ENCODE data around the gene CAMTA1.

Gene CAMTA1

DNA sequence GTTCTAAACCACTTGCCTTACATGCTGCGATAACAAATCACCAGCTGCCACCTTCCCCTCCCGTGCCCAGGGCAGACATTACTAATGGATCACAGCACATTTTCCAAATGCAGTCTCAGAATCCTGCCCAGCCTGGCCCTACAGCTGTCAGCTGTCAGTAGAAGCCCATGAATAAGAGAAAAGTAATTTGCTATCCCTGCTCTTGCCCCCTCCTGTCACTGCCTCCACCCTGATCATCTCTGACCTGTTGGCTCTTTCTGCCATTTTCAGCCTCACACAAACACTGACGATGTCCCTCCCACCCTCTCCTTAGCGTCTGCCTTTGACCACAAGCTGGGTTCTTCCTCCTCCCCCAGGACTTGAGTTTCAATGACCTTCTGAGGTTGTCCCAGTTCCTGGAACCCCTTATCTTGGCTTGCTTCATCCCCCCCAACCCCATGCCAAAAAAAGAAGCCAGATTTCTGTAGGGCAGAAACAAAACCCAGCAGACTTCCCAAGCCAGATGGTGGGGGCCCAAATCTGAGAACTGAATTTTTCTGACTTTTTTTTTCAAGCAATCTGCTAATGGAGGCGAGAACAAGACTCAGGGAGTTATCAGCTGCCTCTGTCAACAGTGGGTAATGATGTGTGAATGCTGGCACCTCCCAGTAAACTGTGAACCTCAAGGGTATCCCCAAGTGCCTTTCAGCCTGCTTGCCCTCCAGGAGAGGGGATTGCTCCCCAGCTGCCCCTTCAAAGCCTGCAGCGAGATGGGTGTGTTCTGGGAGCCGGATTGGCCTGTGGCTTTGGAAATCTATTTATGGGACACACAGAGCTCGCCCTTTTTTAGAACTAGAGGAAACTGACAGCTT lies 769.4 kb downstream of the CAMTA1 start:
- no peak for DNase-seq (ENCODE audit: low read depth in 3 of 3)

DNA sequence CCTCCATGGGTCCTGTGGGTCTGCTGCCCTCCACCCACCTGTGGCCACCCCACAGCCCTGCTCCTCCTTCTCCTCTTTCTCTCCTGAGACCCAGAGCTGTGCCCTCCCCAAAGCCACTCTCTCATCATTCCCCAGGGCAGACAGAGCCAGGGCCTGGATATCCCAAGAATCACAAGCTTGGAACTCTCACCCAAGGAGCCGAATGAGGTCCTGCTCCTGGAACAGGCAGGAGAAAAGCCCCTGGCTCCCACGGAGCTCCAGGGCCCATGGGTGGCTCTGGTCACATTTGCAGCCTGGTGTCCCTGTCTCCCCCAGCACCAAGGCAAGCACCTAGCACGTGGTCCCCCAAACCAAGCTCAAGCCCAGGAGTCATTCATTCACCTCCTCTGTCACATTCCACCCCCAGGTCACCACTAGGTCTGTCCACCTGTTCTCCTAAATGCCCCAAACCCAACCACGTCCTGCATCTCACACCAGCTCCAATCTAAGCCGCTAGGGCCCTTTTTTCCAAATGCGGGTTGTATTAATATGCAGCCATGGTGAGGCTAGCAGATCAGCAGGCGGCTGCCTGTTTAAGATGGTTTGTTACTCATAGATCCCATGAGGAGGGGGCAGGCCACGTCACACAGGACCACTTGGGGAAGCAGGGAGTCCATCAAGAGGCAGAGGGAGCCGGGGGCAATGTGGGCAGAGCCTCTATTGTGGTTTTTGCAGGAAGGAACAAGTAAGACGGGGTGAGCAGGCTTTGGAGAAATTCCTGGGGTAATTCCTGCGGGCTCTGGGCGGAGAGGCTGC lies 770.3 kb downstream of the CAMTA1 start:
- DNase-seq (ENCODE audit: low read depth in 3 of 3), result no peak

DNA sequence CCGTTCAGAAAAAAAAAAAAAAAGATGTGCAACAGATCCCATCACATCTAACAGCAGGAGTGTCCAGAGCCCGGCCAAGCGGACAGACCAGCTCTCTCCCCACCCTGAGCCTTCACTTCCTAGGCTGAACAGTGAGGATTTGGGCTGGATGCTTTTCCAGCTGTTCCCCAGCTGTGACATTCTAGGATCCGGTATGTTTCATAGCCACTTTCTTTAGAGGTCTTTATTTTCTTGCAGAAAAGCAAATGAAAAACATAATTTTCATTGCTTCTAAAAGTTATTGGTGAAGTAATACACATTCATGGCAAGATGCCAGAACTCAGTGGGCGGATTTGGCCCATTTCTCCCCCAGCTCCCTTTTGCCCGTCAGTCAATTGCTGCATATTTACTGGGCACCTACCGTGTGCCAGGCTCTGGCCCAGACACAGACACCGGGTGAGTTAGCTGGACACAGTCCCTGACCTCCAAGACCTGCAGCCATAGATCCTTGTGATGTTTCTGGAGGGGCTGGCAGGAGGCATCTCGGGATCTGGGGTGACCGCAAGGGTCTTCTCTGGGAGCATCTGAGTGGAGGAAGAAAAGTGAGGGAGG lies 772.1 kb downstream of the CAMTA1 start:
- no peak for DNase-seq (ENCODE audit: low read depth in 3 of 3)

DNA sequence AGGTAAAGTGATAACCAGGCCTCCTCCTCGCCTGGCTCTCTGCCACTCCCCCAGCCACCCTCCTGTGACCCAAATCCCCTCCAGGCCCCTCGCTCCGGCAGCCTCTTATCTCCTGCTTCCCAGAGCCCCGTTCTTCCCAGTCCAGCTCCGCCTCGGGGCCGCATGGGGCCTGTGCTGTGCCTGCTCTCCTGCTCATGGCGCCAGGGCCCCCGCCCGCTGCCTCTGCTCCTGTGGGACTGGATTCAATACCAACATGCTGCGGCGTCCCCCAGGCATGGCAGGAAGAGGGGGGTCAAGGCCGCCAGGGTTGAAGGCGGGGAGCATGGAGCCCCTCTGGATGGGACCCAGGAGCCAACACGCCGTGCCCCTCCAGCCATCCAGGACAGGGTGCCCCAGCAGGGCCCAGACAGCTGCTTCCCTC lies 772.8 kb downstream of the CAMTA1 start:
- no peak for DNase-seq (ENCODE audit: low read depth in 3 of 3)

DNA sequence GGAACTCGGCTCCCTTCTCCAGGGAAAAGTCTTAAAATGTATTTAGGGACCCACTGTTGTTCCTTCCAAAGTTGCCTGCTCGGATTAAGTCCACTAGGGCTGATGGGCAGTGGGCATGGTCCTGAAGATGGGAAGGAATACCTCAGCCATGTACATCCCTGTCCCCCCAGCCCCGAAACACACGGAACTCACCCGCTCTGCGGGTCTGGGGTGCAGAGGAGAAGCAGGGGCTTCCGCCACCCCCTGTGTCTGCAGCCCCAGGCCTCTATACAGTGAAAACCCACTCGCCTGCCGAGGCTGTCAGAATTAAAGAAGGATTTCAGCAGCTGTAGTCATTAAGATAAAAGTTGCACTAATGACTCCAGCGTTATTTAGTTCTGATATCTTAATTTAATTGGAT lies 773.2 kb downstream of the CAMTA1 start:
- DNase-seq (ENCODE audit: low read depth in 3 of 3), result no peak

DNA sequence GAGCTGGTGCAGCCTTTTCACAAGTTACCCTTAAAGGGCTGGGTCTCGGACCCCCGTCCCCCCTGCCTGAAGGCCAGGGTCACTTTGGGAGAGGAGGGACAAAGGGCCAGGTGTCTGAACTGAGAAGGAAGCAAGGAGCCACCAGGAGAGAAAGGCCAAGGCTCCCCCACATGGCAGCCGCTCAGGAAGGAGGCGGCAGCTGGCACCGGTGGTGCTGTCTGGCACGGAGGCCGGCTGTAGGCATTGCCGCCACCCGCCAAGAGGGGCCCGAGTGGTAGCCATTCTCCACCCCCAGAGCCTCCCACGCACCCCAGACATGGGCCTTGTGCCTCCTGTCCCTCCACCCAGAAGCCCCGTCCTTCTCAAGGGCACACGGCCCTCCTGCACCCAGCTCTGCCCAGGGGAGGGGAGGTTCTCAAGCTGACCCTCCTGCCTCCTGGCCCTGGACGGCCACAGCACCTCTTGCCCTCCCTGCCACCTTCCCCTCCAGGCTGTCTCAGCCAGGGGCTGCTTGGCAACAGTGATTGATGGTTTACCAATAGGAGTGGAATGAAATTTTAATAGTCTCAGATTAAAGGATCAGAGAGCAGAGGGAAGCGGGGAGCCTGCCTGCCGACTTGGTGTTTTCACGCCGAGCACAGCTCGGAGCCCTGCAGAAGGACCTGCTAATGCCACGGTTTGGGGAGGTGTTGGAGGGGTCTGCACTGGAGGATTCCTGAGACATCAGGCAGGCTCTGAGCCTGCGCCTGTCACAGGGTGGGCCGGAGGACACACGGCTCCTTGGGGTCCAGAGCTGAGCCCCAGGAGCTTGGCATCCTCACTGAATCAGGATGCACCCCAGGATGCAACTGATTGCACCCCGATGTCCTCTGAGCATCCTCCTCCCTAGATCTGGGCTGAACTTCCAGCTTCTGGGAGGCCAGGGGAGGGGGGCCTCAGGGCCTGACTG lies 773.9 kb downstream of the CAMTA1 start:
- DNase-seq (ENCODE audit: low read depth in 3 of 3), result no peak

DNA sequence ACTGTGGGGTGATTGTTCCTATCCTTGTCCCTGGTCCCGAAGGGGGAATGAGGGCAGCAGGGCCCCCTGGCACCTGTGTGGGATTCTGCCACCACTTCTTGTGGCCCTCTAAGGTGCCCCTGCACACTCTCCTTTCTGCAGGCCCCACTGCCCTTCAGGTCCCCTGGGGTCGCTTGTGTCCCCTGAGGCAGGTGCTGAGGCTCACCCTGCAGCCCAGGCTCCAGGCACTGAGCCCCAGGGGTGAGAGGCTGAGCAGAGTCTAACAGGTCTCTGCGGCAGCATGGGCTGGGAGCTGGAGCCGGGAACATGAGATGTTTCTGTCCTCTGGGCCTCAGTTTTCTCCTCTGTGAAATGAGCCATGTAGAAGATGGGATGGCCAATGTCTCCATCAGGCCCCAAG lies 774.9 kb downstream of the CAMTA1 start:
- no peak for DNase-seq (ENCODE audit: low read depth in 3 of 3)

DNA sequence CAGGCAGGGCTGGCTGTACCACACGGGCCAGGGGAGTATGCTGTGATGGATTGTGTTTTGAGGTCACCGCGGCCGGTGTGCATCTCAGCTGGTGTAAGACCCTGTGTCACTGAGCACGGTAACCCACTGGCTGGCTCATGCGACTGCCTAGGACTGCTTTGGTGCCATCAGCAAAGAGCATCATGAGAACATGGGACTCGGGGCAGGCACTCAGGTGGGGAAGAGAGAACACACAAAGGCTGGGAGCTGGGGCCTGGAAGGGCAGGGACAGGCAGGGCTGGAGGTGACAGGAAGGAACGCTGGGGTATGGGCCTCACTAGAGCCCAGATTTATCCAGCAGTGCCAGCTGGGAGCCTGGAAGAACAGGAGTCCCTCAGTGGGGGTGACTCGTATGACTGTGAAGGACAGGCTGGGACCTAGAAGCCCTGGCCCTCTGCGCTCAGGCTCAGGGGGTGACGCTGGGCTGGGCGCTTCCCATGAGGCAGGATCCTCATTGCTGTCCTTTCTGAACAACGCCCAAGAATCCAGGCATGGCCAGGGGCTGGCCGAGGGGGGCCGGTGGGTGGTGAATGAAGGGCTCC lies 775.4 kb downstream of the CAMTA1 start:
- DNase-seq (ENCODE audit: low read depth in 3 of 3), result no peak

DNA sequence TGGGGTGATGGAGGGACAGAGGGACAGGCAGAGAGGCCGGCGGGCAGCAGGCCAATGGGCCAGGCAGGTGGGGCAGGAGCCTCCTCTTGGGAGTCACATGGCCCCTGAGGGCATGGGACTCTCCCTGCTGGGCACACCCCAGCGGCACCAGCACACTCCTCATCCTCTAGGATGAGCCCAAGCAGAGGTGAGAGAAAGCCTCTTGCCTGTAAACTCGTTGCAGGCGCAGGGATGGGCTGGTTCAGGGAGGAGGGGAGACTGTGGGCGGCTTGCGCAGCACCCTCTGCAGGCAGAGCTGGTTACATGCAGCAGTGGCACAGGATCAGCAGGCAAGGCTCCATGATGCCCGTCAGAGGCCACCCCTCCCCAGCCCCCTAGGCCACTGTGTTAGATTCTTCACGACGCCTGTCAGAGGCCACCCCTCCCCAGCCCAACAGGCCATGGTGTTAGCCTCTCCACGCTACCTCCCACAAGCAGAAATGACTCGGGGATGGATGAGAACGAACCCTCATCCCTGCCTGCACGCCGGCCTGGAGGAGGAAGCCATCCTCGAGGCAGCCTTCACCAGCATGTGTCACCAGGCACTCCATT lies 776.2 kb downstream of the CAMTA1 start:
- peak in 1 of 3 donors; percentile 14 for DNase-seq (ENCODE audit: low read depth in 3 of 3)

DNA sequence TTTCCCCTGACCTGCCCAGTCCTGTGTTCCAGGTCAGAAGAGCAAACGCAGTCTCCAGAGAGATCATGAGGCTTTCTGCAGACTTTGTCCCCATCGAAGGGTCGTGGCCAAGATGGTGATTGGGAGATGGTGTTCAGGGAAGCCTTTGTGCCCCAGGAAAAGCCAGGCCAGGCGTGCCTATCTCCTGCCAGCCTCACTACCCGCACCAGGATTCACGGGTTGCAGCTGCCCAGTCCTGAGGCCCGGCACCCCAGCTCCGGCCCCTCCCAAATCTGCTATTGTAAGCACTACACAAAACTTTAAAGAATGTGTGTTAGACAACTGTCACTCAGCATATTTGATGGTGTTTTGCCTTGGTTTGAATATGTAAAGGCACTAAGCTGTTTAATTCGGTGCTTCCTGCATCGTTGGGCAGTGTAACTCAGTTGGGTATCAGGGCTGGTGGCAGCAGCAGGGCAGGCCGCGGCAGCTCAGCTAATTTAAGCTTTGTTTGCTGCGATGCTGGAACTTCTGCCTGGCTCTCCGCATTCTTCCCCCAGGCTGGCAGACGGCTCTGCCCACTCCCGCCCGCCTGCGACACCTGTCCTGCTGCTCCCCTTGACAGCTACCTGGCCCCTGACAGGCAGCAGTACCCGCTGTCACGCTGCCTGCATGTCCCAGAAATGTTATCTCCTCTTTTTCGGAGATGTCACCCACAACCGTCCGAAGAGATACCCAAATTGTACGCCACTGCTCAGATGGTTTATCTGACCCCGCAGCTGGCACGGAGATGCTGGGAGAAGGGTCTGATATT lies 776.9 kb downstream of the CAMTA1 start:
- no peak for DNase-seq (ENCODE audit: low read depth in 3 of 3)

DNA sequence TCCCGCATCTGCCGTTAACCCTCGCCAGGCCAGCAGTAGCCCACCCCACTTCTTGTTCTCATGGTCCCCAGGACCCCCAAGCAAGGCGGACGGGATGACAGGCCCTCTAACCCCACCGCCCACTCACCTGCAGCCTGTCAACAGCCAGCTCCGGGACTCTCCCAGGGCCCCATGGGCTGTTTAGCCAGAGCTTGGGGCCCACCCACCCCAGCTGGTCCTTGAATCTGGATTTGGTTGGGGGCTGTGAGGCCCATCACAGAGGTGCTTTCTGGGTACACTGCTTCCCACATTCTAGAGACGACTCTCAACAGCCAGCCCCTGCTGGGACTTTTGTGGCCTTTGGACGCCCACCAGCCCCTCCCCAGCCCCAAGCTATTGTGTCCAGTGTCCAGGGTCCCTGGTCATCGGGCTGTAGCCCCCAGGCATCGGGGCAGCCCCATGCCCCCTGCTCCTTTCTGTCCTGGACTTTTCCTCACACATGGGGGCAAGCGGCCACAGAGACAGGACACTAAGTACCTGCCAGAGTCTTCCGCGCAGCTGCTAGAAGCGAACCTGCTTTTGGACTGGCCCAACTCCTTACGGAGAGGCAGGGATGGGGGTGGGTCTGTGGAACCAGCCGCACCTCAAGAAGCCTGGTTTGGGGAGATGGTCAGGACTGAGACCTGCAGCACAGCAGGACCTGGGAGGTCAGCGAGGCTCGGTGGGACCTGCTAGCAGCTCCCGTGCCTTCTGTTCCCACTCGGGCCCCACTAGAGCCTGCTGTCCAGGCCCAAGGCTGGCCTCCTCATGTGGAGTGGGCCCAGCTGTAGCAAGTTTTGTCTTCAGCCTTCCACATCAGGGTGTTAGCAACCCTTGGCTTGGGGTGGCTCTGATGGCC lies 777.7 kb downstream of the CAMTA1 start:
- no peak for DNase-seq (ENCODE audit: low read depth in 3 of 3)

DNA sequence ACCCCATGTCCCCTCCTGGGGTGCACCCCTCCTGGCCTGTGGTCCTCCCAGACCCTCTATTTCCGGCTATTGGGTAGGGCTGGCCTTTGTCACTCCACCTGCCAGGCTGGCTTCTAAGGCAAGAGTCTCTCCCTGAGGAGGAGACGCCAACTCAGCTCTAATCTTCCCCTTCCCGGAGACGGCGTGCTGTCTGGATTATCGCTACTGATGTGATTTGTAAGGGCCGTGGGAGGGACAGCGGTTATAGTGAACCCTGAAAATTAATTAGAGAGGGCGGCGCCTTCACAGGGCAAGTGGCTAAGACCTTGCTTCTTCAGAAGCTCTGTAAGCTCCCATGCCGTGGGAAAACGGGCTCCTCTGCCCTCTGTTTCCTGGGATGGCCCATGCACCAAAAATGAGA lies 778.9 kb downstream of the CAMTA1 start:
- no peak for DNase-seq (ENCODE audit: low read depth in 3 of 3)

DNA sequence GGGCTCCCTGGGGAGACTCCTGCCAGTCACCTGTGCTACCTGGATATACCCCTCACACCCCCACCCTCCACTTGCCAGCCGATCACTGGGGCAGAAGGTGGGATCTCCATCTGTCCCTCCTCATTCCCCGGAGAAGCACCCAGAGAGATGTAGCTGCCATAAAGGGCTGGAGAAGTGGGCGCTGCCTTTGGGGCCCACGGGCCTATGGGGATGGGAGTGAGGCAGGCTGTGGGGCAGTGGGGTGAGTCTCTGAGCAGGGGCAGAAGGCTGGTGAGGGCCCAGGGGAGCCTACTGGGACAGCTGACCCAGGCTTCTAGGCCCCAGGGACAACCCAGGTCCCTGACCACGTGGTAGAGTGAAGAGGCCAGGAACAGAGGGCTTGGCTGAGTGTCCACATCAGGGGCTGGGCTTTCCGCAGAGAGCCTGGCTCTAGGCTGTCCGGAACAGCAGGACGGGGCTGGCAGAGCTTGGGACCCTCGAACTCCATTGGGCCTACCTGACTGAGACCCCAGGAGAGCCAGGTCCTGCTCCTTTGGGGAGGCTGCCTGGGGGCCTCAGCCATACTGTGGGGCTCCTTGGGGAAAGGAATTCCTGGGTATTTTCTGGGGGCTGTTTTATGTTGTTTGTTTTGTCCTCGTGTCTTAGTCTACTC lies 780.0 kb downstream of the CAMTA1 start:
- no peak for DNase-seq (ENCODE audit: low read depth in 3 of 3)

DNA sequence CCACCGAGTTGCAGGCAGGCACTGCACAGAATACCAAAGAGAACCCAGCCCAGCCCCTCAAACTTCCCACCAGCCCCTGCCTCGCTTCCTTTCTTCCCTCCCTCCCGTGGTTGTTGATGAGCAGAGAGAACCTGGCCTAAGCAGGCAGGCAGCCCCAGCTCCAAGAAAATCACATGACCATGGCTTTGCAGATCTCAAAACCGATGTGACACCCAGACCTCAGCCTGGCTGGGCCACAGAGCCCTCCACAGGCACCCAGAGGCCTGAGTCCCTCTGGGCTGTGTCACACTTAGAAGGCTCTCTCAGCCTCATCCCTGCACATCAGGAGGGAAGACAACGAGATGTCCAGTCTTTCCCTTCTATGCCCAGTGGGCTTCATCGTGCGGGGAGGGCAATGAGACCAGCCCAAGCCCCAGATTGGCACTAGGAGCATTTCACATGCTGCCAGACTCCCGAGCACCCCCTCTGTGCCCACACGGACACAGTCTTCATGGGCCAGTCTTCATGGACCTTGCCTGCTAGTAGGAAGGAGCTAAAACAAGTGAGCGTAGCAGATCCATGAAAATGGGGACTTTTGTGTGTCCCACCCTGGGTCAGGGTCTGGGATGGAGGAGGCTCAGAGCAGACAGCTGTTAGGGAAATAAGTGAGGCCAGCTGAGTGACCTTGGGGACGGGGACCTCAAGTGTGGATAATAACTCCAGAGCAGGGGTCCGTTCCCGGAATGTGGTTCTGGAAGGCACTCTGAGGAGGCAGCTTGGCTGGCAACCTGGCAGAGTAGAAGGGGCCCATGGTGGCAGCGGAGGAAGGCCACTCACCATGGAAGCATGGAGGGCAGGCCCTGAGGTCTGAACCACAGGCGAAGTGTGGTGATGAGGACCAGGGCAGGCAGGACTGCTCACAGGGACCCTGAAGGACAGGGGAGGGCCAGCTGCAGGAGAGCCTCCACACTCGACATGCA lies 781.4 kb downstream of the CAMTA1 start:
- DNase-seq (ENCODE audit: low read depth in 3 of 3), result no peak

DNA sequence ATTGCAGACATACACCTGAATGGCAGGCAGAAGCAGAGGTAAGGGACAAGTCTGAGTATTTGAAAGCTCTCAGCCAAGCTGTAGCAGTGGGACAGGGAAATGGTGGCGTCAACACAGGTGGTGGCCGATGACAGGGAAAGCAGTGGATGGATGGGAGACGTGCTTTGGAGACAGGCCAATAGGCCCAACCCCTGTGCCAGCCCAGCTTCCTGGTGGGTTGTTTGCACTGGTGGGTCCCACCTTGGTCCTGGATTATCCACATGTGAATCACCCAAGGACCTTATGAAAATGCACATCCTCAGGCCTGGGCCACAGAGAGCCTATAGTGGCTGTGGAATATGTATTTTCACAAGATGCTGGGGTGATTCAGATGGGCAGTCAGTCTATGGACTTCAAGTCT lies 782.1 kb downstream of the CAMTA1 start:
- DNase-seq (ENCODE audit: low read depth in 3 of 3), result no peak

DNA sequence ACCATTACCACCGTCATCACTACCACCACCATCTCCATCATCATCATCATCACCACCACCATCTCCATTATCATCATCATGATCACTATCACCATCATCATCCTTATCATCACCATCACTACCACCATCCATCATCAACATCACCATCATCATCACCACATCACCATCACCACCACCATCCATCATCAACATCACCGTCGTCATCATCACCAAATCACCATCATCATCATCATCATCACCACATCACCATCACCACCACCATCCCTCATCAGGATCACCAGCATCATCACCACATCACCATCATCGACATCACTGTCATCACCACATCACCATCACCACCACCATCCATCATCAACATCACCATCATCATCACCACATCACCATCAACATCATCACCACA lies 782.8 kb downstream of the CAMTA1 start:
- DNase-seq (ENCODE audit: low read depth in 3 of 3), result no peak

DNA sequence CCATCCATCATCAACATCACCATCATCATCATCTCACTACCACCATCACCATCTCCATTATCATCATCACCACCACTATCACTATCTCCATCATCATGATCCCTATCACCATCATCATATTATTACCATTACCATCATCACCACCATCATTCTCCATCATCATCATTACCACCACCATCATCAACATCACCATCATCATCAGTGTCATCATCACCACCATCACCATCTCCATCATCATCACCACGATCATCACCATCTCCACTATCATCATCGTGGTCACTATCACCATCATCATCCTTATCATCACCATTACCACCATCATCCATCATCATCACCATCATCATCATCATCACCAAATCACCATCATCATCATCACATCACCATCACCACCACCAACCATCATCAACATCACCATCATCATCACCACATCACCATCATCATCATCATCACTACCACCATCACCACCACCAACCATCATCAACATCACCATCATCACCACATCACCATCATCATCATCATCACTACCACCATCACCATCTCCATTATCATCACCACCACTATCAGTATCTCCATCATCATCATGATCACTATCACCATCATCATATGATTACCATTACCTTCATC lies 783.8 kb downstream of the CAMTA1 start:
- DNase-seq (ENCODE audit: low read depth in 3 of 3), result no peak

Data from stimulated activated CD4-positive, alpha-beta T cell treated with anti-CD3 and anti-CD28 coated beads, TNF-alpha, amount 100 ng/mL, for 48 hours (primary cell).